Amygdala (tissue), 56 donors: ENCODE data around the gene TMEM170A.

Experiments
- DNase-seq, 56 donors: peaks; one replicate each; lab custom pipeline; 2025; lab: John Stamatoyannopoulos, UW

Gene TMEM170A

DNA sequence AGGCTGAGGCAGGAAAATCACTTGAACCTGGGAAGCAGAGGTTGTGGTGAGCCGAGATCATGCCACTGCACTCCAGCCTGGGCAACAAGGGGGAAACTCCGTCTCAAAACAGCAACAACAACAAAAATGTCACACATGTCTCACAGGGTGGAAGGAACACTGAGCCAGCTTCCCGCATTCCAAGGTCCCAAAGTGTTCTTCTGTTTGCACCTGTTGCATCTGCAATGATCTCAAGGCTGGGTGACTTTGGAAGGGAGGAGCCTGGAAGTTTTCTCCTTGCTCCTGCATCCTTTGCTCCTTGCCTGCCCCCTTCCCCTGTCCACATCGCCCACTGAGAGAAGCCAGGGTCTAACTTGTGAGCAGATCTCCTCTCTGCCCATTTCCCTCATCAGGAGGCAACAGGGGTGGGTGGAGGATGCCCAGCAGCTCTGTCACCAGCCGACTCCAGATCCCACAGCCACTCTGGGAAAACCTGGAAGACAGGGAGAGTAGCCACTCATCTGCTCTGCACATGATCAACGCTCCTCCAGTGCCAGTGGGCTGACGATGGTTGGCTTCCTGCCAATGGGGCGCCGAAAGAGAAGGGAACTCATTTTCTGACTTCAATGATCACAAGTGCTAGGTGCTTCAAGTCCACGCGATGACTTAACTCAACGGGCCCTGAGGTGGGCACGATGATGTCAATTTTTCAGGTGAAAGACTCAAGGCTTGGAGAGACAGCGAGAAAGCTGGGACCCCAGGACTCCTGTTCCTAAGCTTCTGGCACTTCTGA lies 18.1 kb upstream of the TMEM170A start:
- peak in 1 of 56 donors; percentile 27 for DNase-seq

GRCh38 chr16:75481475-75481874 lies 17.0 kb upstream of the TMEM170A start:
- DNase-seq, result no peak

GRCh38 chr16:75479421-75479990 lies 15.0 kb upstream of the TMEM170A start:
- no peak for DNase-seq

DNA sequence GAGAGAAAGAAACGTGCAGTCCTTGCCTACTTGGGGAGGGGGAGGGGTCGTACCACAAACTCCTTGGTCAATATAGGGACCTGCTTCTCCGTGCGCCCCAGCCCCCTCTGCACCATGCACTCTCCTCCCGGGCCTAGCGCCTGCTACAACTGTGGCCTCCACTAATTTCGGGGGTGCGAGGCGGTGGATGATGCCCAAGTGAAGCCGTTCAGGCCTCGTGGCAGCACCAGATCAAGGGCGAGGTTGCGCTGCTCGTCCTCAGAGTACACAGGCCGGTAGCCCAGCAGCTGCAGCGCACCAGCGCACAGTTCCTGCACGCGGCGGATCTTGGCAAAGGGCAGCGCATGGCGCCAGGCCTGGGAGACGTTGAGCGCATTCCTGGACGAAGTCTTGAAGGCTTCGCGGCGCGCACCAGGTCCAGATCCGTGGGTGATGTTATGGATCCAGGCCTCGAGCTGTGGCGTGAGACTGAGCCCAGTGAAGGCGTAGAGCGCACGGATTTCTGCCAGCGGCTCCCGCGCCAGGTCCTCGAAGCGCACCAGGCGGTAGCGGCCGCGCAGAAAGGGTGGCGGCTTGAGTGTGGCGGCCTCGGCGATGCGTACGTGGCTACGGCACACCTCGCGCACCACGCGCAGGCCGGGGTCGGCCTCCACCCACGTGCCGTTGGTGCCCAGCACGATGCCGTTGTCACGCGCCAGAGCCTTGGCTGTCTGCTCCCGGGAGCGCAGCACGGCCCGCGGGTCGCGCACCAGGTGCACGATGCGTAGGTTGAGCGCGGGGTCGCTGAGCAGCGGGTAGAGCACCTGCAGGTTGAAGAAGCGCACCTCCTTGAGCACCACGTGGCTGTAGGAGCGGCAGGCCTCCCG lies 14.2 kb upstream of the TMEM170A start:
- DNase-seq, result no peak

- peak in 4 of 56 donors; percentile 3 to 55 (median 20) for DNase-seq
These were observed 13.4 kb upstream of the TMEM170A start for GRCh38 chr16:75477680-75478473.

- no peak for DNase-seq
These were observed 12.3 kb upstream of the TMEM170A start for GRCh38 chr16:75476817-75477216.

GRCh38 chr16:75475420-75475847 lies 10.9 kb upstream of the TMEM170A start:
- DNase-seq, result no peak

DNA sequence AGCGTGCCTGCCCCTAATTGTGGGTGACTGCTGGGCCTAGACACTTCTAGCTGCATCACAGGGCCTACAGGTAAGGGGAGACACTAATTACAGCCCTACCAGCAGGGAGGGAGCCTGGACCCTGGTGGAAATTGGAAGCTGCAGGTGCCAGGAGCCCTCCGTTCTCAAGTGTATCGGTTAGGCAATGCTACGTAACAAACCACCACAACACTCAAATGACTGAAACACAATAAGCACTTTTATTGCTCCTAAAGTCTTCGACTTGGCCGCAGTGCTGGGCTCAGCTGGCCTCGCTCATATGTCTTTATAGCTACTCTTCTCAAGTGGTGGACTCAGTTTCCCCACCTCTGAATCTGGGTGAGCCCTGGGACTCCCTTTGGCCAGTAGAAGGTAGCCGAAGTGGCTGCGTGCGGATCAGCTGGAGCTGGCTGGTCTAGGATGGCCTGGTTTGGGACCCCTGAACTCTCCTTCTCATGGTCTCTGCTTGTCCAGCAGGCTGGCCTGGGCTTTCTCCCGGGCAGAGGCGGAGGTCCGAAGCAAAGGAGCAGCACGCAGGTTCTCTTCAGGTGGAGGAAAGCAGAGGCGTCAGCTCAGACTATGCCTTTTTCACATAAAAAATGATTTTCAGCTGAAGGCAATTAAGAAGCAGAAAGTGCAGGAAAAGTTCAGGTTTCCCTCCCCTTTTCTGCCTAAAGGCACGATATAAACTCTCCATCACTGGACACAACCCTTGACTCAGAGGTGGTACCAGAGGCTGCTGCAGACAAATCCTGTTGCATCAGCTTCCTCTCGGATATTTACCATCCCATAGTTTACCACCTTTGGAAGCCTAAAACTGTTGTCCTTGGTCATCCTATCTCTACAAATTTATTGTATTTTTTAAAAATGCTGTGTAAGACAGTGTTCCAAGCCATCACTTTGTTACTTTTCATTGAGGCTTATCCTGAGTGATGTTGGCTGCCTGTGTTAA lies 8.7 kb upstream of the TMEM170A start:
- no peak for DNase-seq

DNA sequence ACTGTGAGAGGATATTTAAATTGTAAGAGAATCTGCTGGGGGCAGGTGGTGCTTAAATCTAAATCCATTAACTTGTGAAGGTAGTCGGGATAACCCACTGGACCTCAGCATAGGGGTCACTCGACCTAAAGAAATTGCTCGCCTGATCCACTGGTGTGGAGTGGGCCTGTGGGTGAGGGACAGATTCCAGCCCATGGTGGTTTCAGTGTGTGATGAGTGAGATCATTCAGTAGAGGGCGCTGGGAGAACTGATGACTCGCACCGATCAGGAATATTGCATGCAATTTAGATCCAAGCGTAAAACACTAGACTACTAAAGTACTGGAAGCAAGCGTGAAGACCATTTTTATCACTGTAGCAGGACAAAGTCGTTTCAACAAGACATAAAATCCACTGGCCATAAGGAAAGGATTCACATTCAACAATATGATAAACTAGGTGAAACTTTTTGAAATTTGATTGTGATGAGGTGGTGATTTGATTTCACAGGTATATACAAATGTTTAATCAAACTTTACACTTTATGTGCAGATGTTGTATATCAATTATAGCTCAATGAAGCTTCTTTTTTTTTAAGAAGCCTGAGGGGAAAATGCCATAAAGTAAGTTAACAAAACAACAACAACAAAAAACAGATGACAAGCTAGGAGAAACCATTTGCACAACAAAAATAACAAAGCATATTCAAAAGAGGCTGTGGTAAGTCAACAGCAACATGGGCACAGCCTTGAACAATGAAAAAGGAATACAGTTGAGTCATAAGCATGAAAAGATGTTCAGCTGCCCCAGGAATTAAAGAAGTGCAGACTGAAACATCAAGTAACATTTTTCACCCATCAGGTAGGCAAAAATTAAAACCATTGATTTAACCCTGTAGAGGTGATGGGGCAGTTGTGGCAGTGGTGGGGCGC lies 7.5 kb upstream of the TMEM170A start:
- peak in 52 of 56 donors; percentile 9 to 86 (median 40) for DNase-seq

DNA sequence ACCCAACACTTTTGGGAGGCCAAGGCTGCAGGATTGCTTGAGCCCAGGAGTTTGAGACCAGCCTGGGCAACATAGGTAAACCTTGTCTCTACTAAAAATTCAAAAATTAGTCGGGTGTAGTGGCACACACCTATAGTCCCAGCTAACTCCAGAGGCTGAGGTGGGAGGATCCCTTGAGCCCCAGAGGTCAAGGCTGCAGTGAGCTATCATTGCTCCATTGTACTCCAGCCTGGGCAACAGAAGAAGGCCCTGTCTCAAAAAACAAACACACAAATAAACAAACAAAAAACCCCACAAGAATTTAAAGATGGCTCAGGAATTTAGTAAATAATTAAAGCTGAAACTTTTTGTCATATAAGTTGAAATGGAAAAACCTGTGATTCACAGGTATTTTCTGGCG lies 2.3 kb upstream of the TMEM170A start:
- DNase-seq, result no peak

DNA sequence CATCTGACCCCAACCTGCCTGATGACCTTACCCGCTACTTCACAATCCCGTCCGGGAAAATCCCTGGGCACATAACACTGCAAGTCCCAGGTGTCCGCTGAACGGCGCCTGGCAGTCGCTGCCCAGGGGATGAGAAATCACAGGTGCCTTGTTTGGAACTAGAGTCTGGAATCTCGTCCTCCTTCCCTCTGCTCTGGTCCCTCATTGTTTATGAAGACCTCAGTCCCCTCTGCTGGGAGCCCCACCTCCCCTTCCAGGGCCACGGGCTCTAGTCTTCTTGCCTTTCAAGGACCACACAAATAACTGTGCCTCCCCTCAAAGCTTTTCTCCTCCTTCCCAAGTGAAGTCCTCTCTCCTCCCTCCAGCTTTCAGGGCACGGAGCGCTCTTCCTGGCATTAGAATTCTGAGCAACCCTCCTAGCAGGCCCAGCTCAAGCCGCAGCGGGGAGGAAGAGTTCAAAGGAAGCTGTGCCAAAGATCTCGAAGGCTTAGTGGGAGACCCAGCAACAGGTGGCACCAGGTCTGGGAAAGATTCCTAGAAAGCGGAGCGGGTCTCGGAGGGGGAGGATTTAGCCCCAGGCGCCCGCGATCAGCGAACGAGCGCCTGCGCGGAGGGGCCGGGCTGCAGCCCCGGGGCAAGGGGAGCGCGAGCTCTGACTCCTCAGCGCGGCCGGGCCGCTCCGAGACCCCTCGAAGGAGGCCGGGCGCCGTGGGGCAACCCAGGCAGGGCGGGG lies 934 bp downstream of the TMEM170A start:
- peak in 35 of 56 donors; percentile 6 to 64 (median 40) for DNase-seq

GRCh38 chr16:75462806-75463205 lies 1.7 kb downstream of the TMEM170A start:
- DNase-seq, result no peak

DNA sequence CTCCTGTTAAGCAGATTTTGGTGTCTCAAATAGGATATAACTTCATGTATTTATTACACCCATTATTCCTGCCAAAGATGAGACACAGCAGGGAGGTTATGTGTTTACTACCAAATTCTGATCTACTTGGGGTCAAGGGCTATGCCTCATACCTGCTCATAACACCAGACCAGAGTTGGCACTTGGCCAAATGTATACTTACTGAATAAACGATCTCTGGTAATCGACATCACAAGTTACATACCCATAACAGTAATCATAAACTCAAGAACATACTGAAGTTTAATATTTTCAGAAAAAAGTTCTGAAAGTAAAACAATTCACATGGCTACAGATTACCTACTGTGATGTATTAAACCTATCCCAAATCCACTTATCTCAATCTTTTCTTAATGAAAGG lies 2.9 kb downstream of the TMEM170A start:
- DNase-seq, result no peak

- peak in 1 of 56 donors; percentile 3 for DNase-seq
These were observed 4.0 kb downstream of the TMEM170A start for GRCh38 chr16:75460446-75460845.

GRCh38 chr16:75459691-75460090 lies 4.8 kb downstream of the TMEM170A start:
- DNase-seq, result no peak

GRCh38 chr16:75458439-75458838 lies 6.0 kb downstream of the TMEM170A start:
- no peak for DNase-seq

DNA sequence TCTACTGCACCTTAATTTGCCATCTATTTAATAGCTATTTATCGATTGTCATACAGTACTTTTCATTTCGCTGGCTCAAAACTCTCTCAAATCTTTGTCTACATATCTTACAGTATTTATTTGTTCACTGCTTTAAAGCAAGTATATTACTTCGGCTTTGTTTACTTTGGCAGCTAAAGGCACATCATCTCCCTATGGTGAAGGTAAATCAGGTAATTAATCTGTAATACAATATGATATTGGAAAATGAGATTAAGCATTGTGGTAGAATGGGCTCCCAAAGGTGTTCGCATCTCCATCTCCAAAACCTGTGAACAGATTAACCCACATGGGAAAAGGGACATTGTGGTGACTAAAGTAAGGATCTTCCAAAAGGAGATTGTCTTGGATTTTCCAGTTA lies 6.5 kb downstream of the TMEM170A start:
- DNase-seq, result no peak
